GM12878 (cell line): Measurements from ENCODE around the gene TAF11L3. TPM values are rescaled to one million over a fixed set of nuclear protein-coding genes. Genes with fewer than 3 reads are reported as not detected.

Experiments
- ATAC-seq: fragments of 200-7000 bp; cut with Tn5 transposase; 3 replicates; pipeline ENCODE4 v1.9.1; 2020; ENCODE audit warnings: mild to moderate bottlenecking, moderate library complexity
- BruUV-seq: library from RNA; stranded (reverse); fragments of 400-500 nt; replicated peaks from 2 replicates; lab custom pipeline; 2021; lab: Mats Ljungman, UMichigan
- CTCF ChIA-PET: fragments of 300-600 bp; sonication (Branson Sonifier 250); formaldehyde crosslinking; extraction: SDS; loops from one replicate; lab custom pipeline; 2021; ENCODE audit warnings: inconsistent platforms; lab: Yijun Ruan, JAX
- POLR2A ChIA-PET: fragments of 350-600 bp; formaldehyde crosslinking; extraction: SDS; loops from one replicate; lab custom pipeline; 2021; ENCODE audit warnings: inconsistent platforms; lab: Charles Lee
- RAD21 ChIA-PET: fragments of 300-600 bp; sonication (Branson Sonifier 250); formaldehyde crosslinking; loops from one replicate; lab custom pipeline; 2023; ENCODE audit warnings: antibody characterized with exemption; ENCODE audit not compliant: unreplicated experiment; lab: Charles Lee
- SMC1A ChIA-PET: fragments of 300-600 bp; sonication (Branson Sonifier 250); formaldehyde crosslinking; loops from one replicate; lab custom pipeline; 2023; ENCODE audit not compliant: unreplicated experiment, uncharacterized antibody; lab: Charles Lee
- DNase-seq: peaks from one replicate; pipeline ENCODE4 v3.0.0-alpha.2; 2011; ENCODE audit warnings: low read depth, low spot score
- FAIRE-seq: peaks from 3 replicates; lab custom pipeline; 2011; peaks lifted over from hg19 to GRCh38; lab: Jason Lieb, UNC
- H2AFZ ChIP-seq: 2 replicates; pipeline ENCODE4 v1.6.0; 2011; ENCODE audit warnings: low read depth, low read length, control low read depth; ENCODE audit not compliant: control insufficient read depth
- H3K27ac ChIP-seq: 2 replicates; pipeline ENCODE4 v1.5.1; 2011; ENCODE audit warnings: control low read depth; ENCODE audit not compliant: control insufficient read depth, insufficient read depth
- H3K27me3 ChIP-seq, 2 experiments: replicated peaks in 1 of 2; 2 replicates each; pipeline versions ENCODE4 v1.6.0 to v1.6.1; 2011; ENCODE audit warnings: low read length in 1 of 2; ENCODE audit not compliant: control insufficient read depth in 2 of 2, insufficient read depth in 2 of 2
- H3K36me3 ChIP-seq, 2 experiments: 2 replicates each; pipeline ENCODE4 v1.5.1; 2011; ENCODE audit warnings: low read length in 1 of 2; ENCODE audit not compliant: control insufficient read depth in 2 of 2, insufficient read depth in 2 of 2
- H3K4me1 ChIP-seq: 2 replicates; pipeline ENCODE4 v1.6.1; 2011; ENCODE audit warnings: mild to moderate bottlenecking, low read length, moderate library complexity, mixed read lengths; ENCODE audit not compliant: control insufficient read depth, insufficient read depth
- H3K4me2 ChIP-seq: 2 replicates; pipeline ENCODE4 v1.6.0; 2011; ENCODE audit warnings: control low read depth; ENCODE audit not compliant: control insufficient read depth, insufficient read depth
- H3K4me3 ChIP-seq: fragments of 200-600 bp; sonication (generic); 2 replicates; pipeline ENCODE4 v1.5.1; 2016
- H3K79me2 ChIP-seq: 2 replicates; pipeline ENCODE4 v1.6.0; 2011; ENCODE audit warnings: low read length; ENCODE audit not compliant: control insufficient read depth, insufficient read depth
- H3K9ac ChIP-seq: 2 replicates; pipeline ENCODE4 v1.8.0; 2011; ENCODE audit warnings: low read length, control low read depth, mixed read lengths; ENCODE audit not compliant: control insufficient read depth, insufficient read depth
- H3K9me3 ChIP-seq: replicated peaks from 3 replicates; pipeline ENCODE4 v1.5.1; 2011; ENCODE audit warnings: mild to moderate bottlenecking, low read length; ENCODE audit not compliant: control insufficient read depth, insufficient read depth
- H4K20me1 ChIP-seq: 2 replicates; pipeline ENCODE4 v1.6.0; 2011; ENCODE audit not compliant: control insufficient read depth, insufficient read depth
- ASH2L ChIP-seq: fragments of 300-600, 200-600 bp; sonication (generic); IDR thresholded peaks from 2 replicates; pipeline ENCODE4 v1.6.1; 2017; ENCODE audit warnings: low read depth, mild to moderate bottlenecking, borderline replicate concordance
- HCFC1 ChIP-seq: fragments of 150-350 bp; IDR thresholded peaks from 2 replicates; pipeline ENCODE4 v1.6.1; 2014; ENCODE audit warnings: low read length
- HDAC2 ChIP-seq: fragments of 200-600 bp; sonication (generic); IDR thresholded peaks from 2 replicates; pipeline ENCODE4 v1.6.1; 2017
- IRF3 ChIP-seq: fragments of 450-650 bp; IDR thresholded peaks from 2 replicates; pipeline ENCODE4 v1.6.1; 2014; ENCODE audit warnings: mild to moderate bottlenecking
- IRF4 ChIP-seq: IDR thresholded peaks from 2 replicates; pipeline ENCODE4 v1.6.1; 2011; ENCODE audit warnings: low read depth, low read length
- LARP7 ChIP-seq: fragments of 450-650 bp; IDR thresholded peaks from 2 replicates; pipeline ENCODE4 v1.6.1; 2017; ENCODE audit warnings: mild to moderate bottlenecking
- MAX ChIP-seq: IDR thresholded peaks from 2 replicates; pipeline ENCODE4 v1.6.1; 2012; ENCODE audit warnings: low read depth, low read length, improper control_type of control experiment
- NKRF ChIP-seq: fragments of 450-650 bp; conservative IDR thresholded peaks from 2 replicates; pipeline ENCODE4 v1.6.1; 2017; ENCODE audit warnings: mild to moderate bottlenecking, moderate library complexity
- NR2C1 ChIP-seq: fragments of 450-650 bp; IDR thresholded peaks from 2 replicates; pipeline ENCODE4 v1.6.1; 2017; ENCODE audit warnings: antibody characterized with exemption, mild to moderate bottlenecking, moderate library complexity
- POLR2AphosphoS2 ChIP-seq: IDR thresholded peaks from 2 replicates; pipeline ENCODE4 v1.6.1; 2011; ENCODE audit warnings: low read depth, mild to moderate bottlenecking, low read length, improper control_type of control experiment, moderate library complexity
- RB1 ChIP-seq: fragments of 450-650 bp; formaldehyde crosslinking; IDR thresholded peaks from 2 replicates; pipeline ENCODE4 v1.6.1; 2017; ENCODE audit warnings: mild to moderate bottlenecking, borderline replicate concordance
- RCOR1 ChIP-seq: conservative IDR thresholded peaks from 2 replicates; pipeline ENCODE4 v1.6.1; 2012; ENCODE audit warnings: low read depth, low read length, improper control_type of control experiment
- ZBED1 ChIP-seq: IDR thresholded peaks from 2 replicates; pipeline ENCODE4 v1.6.1; 2016; ENCODE audit warnings: borderline replicate concordance
- ZNF217 ChIP-seq: fragments of 450-650 bp; IDR thresholded peaks from 2 replicates; pipeline ENCODE4 v1.6.1; 2017; ENCODE audit warnings: antibody characterized with exemption, mild to moderate bottlenecking
- ZNF24 ChIP-seq: fragments of 450-650 bp; IDR thresholded peaks from 2 replicates; pipeline ENCODE4 v1.6.1; 2017; ENCODE audit warnings: antibody characterized with exemption, mild to moderate bottlenecking
- WGBS: methylation state at CpG from one replicate; pipeline ENCODE4 v1.1.6; 2016; ENCODE audit warnings: low lambda C conversion rate; ENCODE audit not compliant: insufficient replicate concordance, insufficient coverage; ENCODE audit errors: missing lambda C conversion rate; 5-methylcytosine and 5-hydroxymethylcytosine counted together
- in situ Hi-C: fragments of 300-500 bp; cut with MboI; formaldehyde crosslinking; loops from 9 replicates; pipeline ENCODE4 v1.14.3; 2018; ENCODE audit warnings: mixed read lengths
- intact Hi-C: fragments of 100-400 bp; cut with micrococcal nuclease; formaldehyde crosslinking; loops from one replicate; pipeline ENCODE4 v1.14.2; 2022; ENCODE audit not compliant: unreplicated experiment
- polyA plus RNA-seq, 11 experiments: library from polyadenylated mRNA; depleted of rRNA in 4 of 11; unstranded in 6 of 11; stranded (reverse) in 5 of 11; fragments of >200 nt; fragmentation: Nextera tagmentation in 4 of 11; fragmentation: Illumina TruSeq in 1 of 11; extraction: Ambion mirVana in 4 of 11; extraction: Trizol in 1 of 11; gene quantifications; 1 replicate in 1 of 11; 2 replicates in 10 of 11; pipeline versions ENCODE4 v1.2.1 to v1.2.3, GENCODE V29; 2011 to 2016; ENCODE audit warnings: inconsistent platforms in 2 of 11, missing spikeins in 2 of 11, low read depth in 1 of 11
- total RNA-seq, 4 experiments: library from RNA; depleted of rRNA in 3 of 4; stranded (reverse); fragments of >200 nt in 3 of 4; fragmentation: Illumina TruSeq in 1 of 4; extraction: Trizol in 1 of 4; gene quantifications; 2 replicates each; pipeline versions ENCODE4 v1.2.1 to v1.2.3, GENCODE V29; 2013 to 2021
- TF ChIP-seq, protein P1 (sequence below): fragments of 450-650 bp; IDR thresholded peaks from 2 replicates; pipeline ENCODE4 v1.6.1; 2017; ENCODE audit warnings: mild to moderate bottlenecking, low read depth, inconsistent platforms; ENCODE audit not compliant: poor library complexity, severe bottlenecking
- TF ChIP-seq, protein P2 (sequence below): IDR thresholded peaks from 2 replicates; pipeline ENCODE4 v1.6.1; 2012; ENCODE audit warnings: low read depth, low read length, improper control_type of control experiment
- TF ChIP-seq, protein P3 (sequence below): IDR thresholded peaks from 2 replicates; pipeline ENCODE4 v1.6.1; 2011; ENCODE audit warnings: low read depth, low read length, improper control_type of control experiment, borderline replicate concordance

TAF11L3 gene
- total and polyA plus RNA-seq, 10 of the 15 experiments (the other 5 are each of a cell fraction or from before 2014, with no cell fraction given) = not detected

DNA sequence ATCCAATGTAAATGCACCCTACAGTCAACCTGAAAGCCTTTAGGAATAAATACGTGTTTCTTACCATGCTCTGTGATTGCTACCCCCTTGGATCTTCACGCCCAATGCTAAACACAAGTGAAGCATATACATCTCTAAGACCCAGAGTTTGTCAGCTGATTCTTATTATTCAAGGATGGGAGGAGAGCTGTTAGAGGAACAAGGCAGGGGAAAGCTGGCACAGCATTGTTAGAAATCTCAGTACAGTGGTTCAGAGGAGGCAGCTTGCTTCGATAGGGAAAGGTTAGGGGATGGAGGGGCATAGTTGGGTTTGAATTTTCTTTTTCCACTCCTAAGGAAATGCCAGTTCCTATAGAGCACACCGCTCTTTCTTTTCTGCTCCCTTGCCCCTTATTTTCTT, 36.8 kb upstream of the TAF11L3 start:
- no TSS peak for BruUV-seq
- ChIA-PET SMC1A (interaction anchor here (1.5 kb wide), 1 partner anchor 265 kb away, joined by 8 read pairs; no protein-coding TSS in a partner anchor), POLR2A (no interaction called here), CTCF (no interaction called here), RAD21 (no interaction called here)
- Histone ChIP-seq H3K4me2 (no peak overlapping the region), H3K79me2 (no peaks in the 10 kb centered on the region), H3K36me3 (no peaks in the 10 kb centered on the region), H3K27me3 (no peaks in the 10 kb centered on the region; a peak in 1 of 4 replicates), H3K9me3 (no peaks in the 10 kb centered on the region), H3K9ac (no peak overlapping the region), H3K27ac (no peak overlapping the region), H4K20me1 (no peaks in the 10 kb centered on the region), H3K4me3 (no peak overlapping the region), H3K4me1 (no peaks in the 10 kb centered on the region), H2AFZ (no peak overlapping the region)
- no peak for DNase-seq
- intact Hi-C loops (loop anchor here (10.0 kb wide), 1 partner anchor 267 kb away; the partner anchor contains the start of gene BASP1), in situ Hi-C loops (no loop called here)
- ATAC-seq = no peak
- WGBS = 5% methylated on average over 4 of the region's 4 CpGs
- no peak for FAIRE-seq
- TF ChIP-seq, protein P1, sequence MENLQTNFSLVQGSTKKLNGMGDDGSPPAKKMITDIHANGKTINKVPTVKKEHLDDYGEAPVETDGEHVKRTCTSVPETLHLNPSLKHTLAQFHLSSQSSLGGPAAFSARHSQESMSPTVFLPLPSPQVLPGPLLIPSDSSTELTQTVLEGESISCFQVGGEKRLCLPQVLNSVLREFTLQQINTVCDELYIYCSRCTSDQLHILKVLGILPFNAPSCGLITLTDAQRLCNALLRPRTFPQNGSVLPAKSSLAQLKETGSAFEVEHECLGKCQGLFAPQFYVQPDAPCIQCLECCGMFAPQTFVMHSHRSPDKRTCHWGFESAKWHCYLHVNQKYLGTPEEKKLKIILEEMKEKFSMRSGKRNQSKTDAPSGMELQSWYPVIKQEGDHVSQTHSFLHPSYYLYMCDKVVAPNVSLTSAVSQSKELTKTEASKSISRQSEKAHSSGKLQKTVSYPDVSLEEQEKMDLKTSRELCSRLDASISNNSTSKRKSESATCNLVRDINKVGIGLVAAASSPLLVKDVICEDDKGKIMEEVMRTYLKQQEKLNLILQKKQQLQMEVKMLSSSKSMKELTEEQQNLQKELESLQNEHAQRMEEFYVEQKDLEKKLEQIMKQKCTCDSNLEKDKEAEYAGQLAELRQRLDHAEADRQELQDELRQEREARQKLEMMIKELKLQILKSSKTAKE = no peak
- no peak for TF ChIP-seq RB1
- no peak for TF ChIP-seq MAX
- TF ChIP-seq LARP7 = no peak
- TF ChIP-seq, protein P2, sequence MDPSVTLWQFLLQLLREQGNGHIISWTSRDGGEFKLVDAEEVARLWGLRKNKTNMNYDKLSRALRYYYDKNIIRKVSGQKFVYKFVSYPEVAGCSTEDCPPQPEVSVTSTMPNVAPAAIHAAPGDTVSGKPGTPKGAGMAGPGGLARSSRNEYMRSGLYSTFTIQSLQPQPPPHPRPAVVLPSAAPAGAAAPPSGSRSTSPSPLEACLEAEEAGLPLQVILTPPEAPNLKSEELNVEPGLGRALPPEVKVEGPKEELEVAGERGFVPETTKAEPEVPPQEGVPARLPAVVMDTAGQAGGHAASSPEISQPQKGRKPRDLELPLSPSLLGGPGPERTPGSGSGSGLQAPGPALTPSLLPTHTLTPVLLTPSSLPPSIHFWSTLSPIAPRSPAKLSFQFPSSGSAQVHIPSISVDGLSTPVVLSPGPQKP = no peak
- TF ChIP-seq, protein P3, sequence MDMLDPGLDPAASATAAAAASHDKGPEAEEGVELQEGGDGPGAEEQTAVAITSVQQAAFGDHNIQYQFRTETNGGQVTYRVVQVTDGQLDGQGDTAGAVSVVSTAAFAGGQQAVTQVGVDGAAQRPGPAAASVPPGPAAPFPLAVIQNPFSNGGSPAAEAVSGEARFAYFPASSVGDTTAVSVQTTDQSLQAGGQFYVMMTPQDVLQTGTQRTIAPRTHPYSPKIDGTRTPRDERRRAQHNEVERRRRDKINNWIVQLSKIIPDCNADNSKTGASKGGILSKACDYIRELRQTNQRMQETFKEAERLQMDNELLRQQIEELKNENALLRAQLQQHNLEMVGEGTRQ = no peak
- no peak for TF ChIP-seq HCFC1
- TF ChIP-seq HDAC2 = no peak
- no peak for TF ChIP-seq ASH2L
- no peak for TF ChIP-seq ZNF24
- no peak for TF ChIP-seq IRF3
- no peak for TF ChIP-seq NR2C1
- TF ChIP-seq NKRF = no peak
- no peak for TF ChIP-seq POLR2AphosphoS2
- TF ChIP-seq ZBED1 = no peak
- TF ChIP-seq IRF4 = no peak
- no peak for TF ChIP-seq ZNF217
- TF ChIP-seq RCOR1 = no peak
